COLO829 (cell line): ENCODE measurements around the gene PRDM4.
"Not testable (repeated sequence)": the region's sequence is repeated elsewhere in the genome, so short reads cannot be mapped to it uniquely, and the experiment has no call there.

Source experiments
- DNase-seq: peaks from one replicate; pipeline ENCODE4 v3.0.0; 2012; ENCODE audit warnings: low spot score

The PRDM4 gene

GRCh38 chr12:107774349-107775029 is 13.6 kb upstream of the PRDM4 start, which contains the start of gene ASCL4:
Gene ASCL4 (plus strand): TSS chr12:107774704. CDS start chr12:107775219, 515 bp downstream.
- DNase-seq, result no peak

- DNase-seq, result no peak
These were observed 6.5 kb upstream of the PRDM4 start for GRCh38 chr12:107767466-107767865.

- DNase-seq, result no peak
These were observed 4.4 kb upstream of the PRDM4 start for GRCh38 chr12:107765316-107765715.

- no peak for DNase-seq
These were observed 3.7 kb upstream of the PRDM4 start for GRCh38 chr12:107764626-107765025.

- no peak for DNase-seq
These were observed 1.9 kb upstream of the PRDM4 start for GRCh38 chr12:107762874-107763273.

- no peak for DNase-seq
These were observed 566 bp upstream of the PRDM4 start for GRCh38 chr12:107761502-107761904.

GRCh38 chr12:107760207-107760808 is 629 bp downstream of the PRDM4 start:
- no peak for DNase-seq

GRCh38 chr12:107759410-107759809 is 1.5 kb downstream of the PRDM4 start:
- peak; percentile 75 for DNase-seq

- DNase-seq, result no peak
These were observed 11.9 kb downstream of the PRDM4 start for GRCh38 chr12:107749083-107749482.

- DNase-seq, result no peak
These were observed 12.5 kb downstream of the PRDM4 start for GRCh38 chr12:107748472-107748871.

- DNase-seq, result no peak
These were observed 24.0 kb downstream of the PRDM4 start for GRCh38 chr12:107736914-107737313.

- DNase-seq, result no peak
These were observed 25.2 kb downstream of the PRDM4 start for GRCh38 chr12:107735763-107736162.

- DNase-seq, result no peak
These were observed 26.8 kb downstream of the PRDM4 start for GRCh38 chr12:107734139-107734538.

GRCh38 chr12:107732365-107732764 is 28.6 kb downstream of the PRDM4 start:
- DNase-seq, result no peak

GRCh38 chr12:107731366-107731765 is 29.6 kb downstream of the PRDM4 start:
- DNase-seq, result no peak

GRCh38 chr12:107730618-107731341 is 30.2 kb downstream of the PRDM4 start:
- DNase-seq, result no peak

- DNase-seq, result not testable (repeated sequence)
These were observed 33.2 kb downstream of the PRDM4 start for GRCh38 chr12:107727742-107728141.

GRCh38 chr12:107727327-107727726 is 33.6 kb downstream of the PRDM4 start:
- DNase-seq, result not testable (repeated sequence)

- DNase-seq, result no peak
These were observed 42.3 kb downstream of the PRDM4 start for GRCh38 chr12:107718606-107719005.

GRCh38 chr12:107715780-107716179 is 45.2 kb downstream of the PRDM4 start:
- no peak for DNase-seq

GRCh38 chr12:107705522-107705921 is 55.4 kb downstream of the PRDM4 start:
- DNase-seq, result not testable (repeated sequence)

GRCh38 chr12:107704041-107704440 is 56.9 kb downstream of the PRDM4 start:
- DNase-seq, result no peak

GRCh38 chr12:107702106-107702505 is 58.8 kb downstream of the PRDM4 start:
- no peak for DNase-seq
